PFSK-1 (cell line): ENCODE measurements around the gene SLC18A3.

Source experiments
- FOXP2 ChIP-seq: optimal IDR thresholded peaks from 2 replicates; pipeline ENCODE3; 2011; ENCODE audit warnings: borderline replicate concordance, control low read depth, inconsistent platforms; ENCODE audit not compliant: insufficient read depth; ENCODE audit errors: extremely low read length, extremely low read depth
- POLR2AphosphoS5 ChIP-seq: IDR thresholded peaks from 2 replicates; pipeline ENCODE4 v1.6.1; 2012; ENCODE audit warnings: low read depth, mild to moderate bottlenecking, control low read depth, low read length, moderate library complexity
- SIN3A ChIP-seq: IDR thresholded peaks from 2 replicates; pipeline ENCODE4 v1.6.1; 2012; ENCODE audit warnings: mild to moderate bottlenecking, low read length, moderate library complexity, borderline replicate concordance; ENCODE audit not compliant: insufficient read depth
- TF ChIP-seq, protein P1 (sequence below), 2 experiments: IDR thresholded peaks; 2 replicates each; pipeline versions ENCODE4 v1.6.1 to v1.8.0; 2011 to 2012; ENCODE audit warnings: low read depth in 2 of 2, low read length in 2 of 2, control low read depth in 1 of 2, inconsistent platforms in 1 of 2, mild to moderate bottlenecking in 1 of 2, moderate library complexity in 1 of 2; ENCODE audit not compliant: insufficient read depth in 1 of 2

- TF ChIP-seq SIN3A = no peak
- no peak for TF ChIP-seq POLR2AphosphoS5
- TF ChIP-seq, protein P1, sequence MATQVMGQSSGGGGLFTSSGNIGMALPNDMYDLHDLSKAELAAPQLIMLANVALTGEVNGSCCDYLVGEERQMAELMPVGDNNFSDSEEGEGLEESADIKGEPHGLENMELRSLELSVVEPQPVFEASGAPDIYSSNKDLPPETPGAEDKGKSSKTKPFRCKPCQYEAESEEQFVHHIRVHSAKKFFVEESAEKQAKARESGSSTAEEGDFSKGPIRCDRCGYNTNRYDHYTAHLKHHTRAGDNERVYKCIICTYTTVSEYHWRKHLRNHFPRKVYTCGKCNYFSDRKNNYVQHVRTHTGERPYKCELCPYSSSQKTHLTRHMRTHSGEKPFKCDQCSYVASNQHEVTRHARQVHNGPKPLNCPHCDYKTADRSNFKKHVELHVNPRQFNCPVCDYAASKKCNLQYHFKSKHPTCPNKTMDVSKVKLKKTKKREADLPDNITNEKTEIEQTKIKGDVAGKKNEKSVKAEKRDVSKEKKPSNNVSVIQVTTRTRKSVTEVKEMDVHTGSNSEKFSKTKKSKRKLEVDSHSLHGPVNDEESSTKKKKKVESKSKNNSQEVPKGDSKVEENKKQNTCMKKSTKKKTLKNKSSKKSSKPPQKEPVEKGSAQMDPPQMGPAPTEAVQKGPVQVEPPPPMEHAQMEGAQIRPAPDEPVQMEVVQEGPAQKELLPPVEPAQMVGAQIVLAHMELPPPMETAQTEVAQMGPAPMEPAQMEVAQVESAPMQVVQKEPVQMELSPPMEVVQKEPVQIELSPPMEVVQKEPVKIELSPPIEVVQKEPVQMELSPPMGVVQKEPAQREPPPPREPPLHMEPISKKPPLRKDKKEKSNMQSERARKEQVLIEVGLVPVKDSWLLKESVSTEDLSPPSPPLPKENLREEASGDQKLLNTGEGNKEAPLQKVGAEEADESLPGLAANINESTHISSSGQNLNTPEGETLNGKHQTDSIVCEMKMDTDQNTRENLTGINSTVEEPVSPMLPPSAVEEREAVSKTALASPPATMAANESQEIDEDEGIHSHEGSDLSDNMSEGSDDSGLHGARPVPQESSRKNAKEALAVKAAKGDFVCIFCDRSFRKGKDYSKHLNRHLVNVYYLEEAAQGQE (IDR thresholded peaks at IDR 0.05; ENCODE audit: insufficient read depth in 1 of 2, low read depth in 2 of 2, low read length in 2 of 2) = no peak
- TF ChIP-seq FOXP2 = no peak
These were observed 41.0 kb upstream of the SLC18A3 start for GRCh38 chr10:49569031-49569631.
